GM19455 (cell line): ENCODE data around the gene MAN1B1.
"Not testable (repeated sequence)": the region's sequence is repeated elsewhere in the genome, so short reads cannot be mapped to it uniquely, and the experiment has no call there.

Experiments
- ATAC-seq: cut with Tn5 transposase; IDR thresholded peaks from one replicate; pipeline ENCODE4 v1.9.1; 2021; ENCODE audit not compliant: unreplicated experiment

Gene MAN1B1

DNA sequence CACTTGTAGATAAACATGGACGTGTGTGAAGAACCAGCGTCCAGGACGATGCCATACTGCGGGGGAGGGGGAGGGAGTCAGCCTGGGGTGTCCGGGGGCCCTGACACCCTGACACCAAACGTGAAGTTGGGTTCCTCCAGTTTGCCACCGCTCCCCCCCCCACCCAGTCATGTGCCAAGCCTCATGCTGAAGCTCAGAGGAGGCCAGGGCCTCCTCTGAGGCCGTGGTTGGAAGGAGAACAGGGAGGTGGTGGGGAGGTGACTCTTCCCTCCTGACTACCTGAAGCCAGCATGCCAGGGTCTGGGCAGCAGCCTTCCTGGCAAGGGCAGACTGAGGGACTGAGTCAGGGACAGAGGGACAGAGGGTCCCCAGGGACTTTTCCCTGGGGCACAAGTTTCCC lies 34.5 kb upstream of the MAN1B1 start:
- no peak for ATAC-seq

DNA sequence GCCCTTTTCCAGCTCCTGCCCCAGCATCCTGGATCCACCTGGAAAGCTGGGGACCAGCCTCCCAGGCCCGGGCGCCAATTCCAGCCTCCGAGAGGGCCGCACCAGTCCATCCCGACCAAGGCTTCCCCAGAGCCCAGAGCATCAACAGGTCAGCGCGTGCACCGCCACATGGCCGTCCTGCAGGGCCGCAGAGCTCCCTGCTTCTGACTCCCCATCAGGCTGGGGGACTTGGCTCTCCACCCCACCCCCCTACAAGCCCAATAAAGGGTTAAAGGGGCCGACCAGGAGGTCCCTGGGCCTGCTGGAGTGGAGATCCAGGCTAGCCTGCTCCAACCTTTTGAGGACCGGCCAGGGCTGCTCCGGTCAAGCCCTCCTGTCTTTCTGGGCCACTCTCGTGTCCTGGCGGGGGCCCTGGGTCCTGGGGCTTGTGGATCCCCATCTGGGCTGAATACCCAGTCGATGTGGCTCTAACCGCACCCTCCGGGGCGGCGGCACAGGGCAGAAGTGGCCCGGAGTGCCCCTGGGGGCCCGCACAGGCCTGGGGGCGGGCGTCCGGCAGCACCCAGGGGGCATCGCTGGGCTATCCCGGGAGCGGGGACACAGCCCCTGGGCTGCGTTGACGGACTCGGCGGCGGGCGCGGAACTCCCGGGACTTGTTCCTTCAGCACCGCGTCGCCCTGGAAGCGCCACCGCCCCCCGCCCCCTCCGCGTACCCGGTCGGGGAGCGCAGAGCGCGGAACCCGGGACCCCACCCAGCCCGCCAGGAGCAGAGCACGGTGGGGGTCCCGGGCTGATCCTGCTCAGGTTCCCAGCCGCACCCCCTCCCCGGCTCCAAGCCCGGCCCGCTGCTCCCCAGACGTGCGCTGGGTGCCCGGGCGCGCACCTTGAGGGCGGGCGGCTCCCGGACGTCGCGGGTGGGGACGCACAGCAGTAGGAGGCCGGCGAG lies 33.5 kb upstream of the MAN1B1 start:
- ATAC-seq, result no peak

DNA sequence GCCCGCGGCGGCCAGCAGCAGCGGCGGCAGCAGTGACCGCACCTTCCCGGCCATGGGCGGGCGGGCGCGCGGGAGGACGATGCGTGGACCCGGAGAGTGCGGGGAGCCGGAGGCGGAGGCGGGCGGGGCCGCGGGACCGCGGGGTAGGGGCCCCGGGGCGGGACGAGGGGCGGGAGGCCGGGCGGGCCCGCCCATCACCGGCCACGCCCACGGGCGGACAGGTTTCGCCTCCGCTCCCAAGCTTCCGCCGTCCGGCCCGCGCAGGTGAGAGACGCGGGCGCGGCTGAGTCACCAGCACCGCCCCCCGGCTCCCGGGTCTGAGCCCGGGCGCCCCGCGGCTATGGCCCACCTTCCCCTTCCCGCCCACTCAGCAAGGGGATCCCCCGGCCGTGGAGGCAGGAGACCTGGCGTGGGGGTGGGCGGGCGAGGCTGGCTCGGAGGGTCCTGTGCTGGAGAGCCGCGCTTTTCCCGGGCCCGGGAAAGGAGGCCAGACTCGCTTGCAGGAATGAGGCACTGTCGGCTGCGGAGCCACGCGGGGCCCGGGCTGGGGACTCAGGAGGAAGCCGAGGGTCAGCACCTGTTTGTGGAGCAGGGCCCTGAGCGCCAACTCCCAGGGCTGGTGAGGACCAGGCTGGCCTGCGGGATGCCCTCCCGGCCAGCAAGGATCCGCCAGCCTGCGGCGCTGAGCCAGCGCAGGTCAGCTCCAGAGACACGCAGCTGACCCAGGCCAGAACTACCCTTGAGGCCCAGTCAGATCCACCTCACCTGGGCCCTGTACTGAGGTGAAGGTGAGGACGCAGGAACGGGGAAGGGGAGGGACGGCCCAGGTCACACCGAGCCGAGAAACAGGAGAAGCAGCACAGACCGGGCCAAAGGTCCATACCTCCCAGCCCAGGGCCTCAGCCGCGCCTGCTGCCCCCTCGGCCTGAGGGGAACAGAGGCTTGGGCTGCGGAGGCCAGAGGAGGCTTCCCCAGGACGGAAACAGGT lies 32.5 kb upstream of the MAN1B1 start, which contains the start of gene ENTPD2:
TSS of gene ENTPD2 (minus strand) at position 118 of the 988 bp plus-strand sequence. CDS start at position 54, 64 bp downstream.
- no peak for ATAC-seq

DNA sequence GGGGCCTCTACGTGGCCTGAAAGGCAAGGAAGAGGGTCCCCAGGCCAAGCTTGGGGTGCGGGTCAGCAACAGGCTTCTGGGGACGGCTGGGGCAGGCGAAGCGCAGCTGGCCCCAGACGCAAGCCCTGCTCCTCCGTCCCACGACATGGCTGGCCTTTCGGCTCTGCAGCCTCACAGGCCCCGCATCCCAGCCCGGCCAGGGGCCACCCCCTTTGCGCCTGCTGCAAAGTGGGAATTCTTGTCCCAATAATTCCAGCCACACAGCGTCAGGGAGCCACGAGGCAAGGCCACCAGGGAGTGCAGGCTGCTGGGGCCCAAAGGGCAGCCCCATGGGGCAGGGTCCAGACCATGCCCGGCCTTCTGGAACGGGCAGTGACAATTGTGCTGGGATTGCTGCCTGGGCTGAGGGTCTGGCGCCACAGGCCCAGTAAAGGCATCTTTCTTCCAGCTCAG lies 31.8 kb upstream of the MAN1B1 start:
- ATAC-seq, result no peak

DNA sequence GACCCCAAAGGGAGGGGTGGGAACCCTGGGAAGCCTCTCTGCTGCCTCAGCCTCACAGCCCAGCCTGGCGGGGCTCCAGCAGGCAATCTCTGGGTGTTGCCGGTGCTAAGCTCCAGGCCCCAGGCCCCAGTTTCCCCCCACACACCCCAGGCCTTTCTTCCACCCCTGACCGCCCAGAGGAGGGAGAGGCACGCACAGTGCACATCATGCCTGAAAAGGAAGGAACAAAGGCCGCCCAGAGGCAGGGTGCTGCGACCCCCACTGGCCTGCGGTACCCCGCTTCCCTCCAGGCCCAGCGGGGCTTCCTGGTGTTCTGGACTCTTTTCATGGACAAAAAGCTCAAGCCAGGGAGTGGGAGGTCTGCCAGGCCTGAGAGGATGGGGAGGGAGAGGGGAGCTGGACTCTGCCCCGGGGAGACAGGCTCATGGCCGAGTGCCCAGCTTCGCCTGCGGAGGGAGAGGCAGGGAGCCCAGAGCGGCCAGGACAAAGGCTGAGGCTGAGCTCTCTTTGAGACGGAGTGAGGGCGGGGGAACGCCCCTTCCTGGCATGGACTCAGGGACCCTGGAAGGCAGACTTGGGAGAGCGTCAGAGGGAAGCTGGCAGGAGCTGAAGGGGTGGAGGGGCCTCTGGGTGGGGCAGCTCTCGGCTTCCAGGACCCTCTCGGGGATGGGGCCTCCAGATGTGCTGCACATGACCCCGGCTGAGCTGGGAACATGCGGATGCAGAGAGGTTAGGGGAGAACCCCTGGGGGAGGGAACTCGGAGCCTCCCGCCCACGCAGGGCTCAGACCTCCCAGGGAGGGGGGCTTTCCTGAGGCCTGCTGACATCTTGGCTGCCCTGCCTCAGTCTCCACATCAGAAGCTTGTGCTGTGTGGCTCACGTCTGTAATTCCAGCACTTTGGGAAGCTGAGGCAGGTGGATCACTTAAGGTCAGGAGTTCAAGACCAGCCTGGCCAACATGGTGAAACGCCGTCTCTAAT lies 31.1 kb upstream of the MAN1B1 start:
- ATAC-seq, result no peak

DNA sequence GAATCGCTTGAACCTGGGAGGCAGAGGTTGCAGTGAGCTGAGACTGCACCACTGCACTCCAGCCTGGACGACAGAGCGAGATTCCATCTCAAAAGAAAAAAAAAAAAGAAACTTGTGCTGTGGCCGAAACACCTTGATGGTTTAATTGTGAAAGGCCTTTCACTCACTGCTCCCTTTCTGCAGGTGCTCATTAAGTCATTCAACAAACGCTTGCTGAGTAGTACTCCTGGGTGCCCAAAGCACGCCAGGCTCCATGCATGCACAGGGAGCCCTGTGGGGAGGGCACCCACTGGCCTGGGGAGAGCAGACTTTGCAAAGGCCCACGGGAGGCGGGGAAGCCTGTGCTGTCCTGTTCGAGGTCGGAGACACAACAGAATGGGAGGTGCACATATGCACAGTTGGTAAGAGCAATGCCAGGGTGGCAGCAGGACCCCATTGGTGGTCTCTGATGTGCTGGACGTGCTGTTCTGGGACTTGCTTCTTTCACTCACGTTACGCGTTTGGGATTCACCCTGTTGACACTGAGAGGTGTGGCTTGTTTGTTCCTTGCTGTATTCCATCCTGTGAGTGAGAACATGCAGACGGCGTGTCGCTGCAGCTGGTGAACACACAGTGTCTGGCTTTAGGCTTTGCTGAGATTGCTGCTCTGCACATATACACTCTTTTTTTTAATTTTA lies 29.9 kb upstream of the MAN1B1 start:
- no peak for ATAC-seq

DNA sequence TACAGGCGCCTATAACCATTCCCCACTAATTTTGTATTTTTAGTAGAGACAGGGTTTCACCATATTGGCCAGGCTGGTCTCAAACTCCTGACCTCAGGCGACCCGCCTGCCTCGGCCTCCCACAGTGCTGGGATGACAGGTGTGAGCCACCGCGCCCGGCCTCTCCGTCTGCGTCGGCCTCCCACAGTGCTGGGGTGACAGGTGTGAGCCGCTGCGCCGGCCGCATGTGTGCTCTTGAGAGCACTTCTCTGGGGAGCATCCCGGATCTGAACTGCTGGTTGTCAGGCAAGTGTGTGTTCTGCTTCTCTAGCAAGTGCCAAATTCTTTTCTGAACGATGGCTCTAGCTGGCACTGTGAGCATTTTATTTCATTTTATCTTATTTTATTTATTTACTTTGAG lies 29.2 kb upstream of the MAN1B1 start:
- ATAC-seq, result no peak

DNA sequence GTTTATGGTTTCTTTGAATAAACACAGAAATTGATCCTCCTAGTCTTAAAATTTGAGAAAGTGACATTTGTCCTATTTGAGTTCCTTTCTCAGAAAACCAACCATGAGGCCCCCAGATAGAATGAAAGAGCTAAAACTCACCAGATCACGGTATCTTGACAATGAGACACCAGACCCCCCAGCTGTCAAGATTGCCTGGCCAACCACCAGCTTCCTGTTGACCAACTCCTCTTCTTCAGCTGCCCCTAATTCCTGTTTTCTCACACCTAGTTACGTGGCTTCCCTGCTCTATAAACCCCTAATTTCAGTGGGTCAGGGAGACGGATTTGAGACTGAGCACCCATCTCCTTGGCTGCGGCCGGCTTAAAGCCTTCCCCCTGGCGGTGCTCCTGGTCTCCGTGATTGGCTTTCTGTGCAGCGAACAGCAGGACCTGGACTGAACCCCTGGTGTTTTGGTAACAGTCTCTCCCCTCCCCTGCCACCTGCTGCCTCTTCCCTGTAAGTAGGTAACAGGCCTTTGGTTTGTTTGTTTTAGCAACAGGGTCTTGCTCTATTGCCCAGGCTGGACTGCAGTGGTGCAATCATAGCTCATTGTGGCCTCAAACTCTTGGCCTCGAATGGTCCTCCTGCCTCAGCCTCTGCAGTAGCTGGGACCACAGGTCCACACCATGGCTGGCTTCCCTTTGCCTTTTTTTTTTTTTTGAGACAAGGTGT lies 28.1 kb upstream of the MAN1B1 start:
- ATAC-seq, result no peak

DNA sequence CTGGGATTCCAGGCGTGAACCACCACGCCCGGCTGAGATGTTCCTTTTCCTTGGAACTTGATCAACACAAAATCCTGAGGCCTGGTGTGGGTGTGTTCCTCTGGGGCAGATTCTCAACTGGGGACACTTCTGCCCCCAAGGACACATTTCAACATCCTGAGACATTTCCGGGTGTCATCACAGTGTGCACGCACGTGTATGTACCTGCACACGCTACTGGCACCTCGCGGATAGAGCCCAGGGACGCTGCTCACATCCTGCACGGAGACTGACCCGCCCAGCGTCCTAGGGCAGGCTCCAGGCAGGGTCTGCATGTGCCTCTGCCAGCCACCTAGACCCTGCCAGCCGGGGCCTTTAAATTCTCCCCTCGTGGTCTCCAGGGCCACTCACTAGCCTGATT lies 24.4 kb upstream of the MAN1B1 start:
- no peak for ATAC-seq

DNA sequence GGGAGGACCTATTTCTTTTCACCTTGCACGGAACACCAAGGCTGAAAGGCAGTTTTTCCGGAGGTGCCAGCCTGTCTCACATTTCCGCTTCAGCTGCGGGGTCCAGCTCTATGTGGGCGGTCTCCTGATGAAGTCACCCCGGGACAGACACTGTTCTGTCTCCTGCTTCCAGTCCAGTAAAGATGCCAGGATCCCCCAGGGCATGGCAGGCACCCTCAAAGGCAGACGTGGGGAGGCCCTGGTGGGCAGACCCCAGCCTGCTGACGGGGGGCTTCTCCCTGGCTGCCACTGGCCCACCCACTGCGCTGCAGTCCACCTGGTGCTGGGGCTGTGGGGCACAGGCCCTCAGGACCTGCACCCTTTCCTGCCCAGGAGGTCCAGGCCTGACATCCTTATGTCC lies 24.0 kb upstream of the MAN1B1 start:
- not testable (repeated sequence) for ATAC-seq

DNA sequence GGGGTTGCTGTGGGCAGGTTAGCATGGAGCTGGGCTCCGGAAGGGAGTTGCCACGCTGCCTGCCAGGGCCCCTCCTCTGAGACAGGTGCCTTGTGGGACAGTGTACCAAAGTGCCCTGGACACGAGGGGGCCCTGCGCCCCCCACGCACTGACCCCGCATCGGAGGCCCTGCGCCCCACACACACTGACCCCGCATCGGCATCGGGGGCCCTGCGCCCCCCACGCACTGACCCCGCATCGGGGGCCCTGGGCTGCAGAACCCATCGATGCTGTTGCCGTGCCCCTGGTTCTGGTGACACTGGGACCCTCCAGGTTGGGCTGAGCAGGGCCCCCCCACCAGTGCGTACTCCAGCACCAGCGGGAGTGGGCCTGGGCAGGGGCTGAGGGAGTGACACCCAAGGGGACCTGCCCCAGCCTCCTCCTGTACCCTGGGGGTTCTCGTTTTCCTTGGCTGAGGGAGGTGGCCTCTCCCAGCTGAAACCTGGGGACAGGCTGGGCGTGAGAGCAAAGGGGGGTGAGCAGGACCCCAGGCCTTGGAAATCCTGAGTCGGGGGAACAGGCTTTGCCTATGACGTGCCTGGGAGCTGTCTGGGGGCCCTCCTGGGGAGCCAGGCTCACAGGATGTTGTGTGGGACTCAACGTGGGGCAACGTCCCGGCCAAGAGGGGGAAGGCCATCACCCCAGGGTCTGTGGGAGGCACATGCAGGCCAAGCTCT lies 23.3 kb upstream of the MAN1B1 start:
- no peak for ATAC-seq

DNA sequence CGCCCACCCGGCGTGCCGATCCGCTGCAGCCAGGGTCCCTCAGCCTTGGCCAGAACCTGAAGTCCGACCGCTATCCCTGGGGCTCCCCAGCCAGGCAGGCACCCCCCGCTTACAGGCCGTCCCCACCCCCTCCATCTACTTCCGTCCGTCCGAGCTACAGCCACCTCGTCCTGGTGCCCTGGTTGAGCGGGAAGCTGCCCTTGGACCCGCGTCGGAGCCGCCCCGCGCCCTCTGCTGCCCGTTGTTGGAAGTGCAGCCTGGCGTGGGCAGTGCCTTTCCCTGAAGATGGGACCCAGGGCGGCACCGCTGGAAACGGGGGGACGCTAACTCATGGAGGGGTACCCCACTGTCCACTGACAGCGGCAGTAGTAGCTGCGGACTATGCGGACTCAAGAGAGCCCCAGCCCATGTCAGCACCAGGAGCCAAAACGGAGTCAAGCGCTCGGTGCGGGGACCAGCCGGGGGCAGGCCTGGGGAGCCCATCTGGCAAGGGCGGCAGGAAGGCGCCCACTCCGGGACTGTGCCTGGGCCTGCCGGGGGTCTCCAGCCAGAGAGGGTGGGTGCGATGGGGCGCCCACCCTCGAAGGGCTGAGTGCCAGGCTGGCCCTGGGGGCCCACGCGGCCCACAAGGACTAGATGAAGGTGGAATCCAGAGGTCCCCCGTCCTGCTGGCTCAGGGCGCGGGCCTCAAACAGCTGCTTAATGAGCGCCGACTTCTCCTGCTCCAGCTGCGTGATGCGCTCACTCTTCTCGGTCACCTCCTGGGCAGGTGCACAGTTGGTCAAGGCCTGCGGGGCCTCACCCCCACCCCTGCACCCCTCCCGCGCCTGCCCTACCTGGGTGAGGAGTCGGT lies 22.5 kb upstream of the MAN1B1 start:
- ATAC-seq, result no peak

DNA sequence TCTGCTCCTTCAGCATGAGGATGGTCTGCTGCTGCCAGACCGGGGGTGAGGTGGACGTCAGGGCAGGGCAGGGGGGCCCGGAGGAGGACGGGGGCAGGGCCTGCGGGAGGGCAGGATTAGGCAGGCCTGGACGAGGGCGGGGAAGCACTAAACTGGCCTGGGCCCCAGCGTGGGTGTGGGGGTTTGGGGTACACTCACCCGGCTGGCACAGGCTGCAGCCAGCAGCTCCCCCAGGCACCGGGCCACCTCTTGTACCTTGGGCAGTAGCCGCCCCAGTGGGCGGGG lies 22.0 kb upstream of the MAN1B1 start:
- ATAC-seq, result no peak

DNA sequence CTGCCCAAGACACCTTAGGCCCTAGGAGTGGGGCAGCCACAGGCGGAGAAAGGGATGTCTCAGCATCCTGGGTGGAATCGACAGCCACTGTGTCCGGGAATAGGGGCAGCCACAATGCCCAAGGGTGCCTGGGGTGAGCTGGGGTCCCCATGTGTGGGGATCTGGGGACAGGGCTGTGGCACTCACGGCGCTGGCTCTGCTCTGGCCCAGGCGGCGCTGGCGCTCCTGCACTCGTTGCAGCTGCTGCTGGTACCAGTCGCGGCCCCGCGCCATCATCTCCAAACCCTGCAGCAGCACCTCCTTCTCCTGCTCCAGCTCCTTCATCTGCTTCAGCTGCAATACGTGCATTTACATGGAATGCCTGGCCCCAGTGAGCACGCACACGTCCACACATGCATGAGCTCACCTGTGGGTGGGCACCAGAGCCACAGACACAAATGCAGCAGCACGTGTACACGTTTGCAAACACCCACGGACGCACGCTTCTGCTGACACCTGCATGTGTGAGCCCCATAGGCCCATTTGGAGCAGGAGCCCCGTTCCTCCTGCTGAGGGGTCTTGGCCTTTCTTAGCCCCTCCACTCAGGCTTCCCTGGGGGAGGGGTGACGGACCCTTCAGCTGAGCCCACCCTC lies 21.3 kb upstream of the MAN1B1 start:
- ATAC-seq, result no peak

DNA sequence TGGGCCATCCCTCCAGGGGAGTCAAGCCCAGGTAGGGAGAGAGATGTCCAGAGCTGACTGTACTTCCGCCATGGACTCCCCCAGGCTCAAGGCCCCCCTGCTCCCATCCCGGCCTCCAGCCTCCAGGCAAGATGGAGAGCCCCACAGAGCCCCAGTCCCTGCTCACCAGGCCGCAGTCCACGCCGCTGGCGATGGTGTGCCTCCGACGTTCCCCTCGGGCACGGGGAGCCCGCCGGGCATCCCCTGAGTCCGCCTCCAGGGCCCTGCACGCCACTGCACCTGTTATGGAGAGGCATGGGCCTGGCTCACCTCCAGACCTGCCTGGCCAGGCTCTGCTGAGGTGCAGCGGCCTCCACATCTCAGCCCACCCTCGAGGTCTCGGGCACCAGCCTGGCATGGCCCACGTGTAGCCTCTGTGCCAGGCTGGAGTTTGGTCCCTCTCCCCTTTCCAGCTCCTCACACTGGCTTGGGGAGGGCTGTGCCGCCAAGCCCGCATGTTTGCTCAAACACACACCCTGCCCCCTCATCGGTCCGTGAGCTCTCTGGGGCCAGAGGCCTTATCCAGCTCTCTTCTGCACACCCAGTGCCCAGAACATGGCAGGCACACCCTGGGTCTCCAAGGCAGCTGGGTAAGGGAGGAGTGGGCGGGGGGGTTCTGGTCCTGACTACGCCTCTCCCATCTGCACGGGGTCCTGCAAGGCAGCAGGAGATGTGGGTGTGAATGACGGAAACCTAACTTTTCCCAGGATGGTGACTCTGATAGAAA lies 20.5 kb upstream of the MAN1B1 start:
- no peak for ATAC-seq

DNA sequence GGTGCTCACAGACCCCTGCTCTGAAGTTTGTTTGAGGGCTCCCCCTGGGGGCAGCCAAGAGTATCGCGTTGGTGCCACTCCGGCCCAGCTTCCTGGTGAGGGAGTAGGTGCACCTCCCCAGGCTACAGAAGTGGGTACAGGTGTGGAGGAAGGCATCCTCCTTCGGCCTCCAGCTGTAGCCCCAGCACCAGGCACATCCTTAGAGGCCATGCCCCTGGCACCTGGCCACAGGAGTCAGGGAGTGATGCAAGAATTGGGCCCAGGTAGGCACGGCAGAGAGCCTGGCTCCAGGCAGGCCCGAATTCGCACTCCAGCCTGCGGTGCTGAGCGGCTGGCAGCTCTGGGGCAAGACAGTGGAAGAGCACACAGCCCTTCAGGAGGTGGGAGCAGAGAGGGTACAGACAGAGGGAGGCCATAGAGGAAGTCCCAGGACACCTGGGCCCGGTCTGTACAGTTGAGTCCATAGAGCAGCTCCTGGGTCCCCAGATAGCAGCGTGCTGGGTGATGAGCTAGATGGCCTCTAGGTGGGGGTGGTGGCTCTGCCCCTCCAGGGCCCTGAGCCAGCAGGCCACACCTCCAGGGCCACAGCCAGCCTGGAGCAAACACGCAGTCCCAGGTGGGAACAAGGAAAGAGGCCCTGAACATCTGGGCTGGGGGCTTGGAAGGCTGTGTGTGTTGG lies 18.8 kb upstream of the MAN1B1 start:
- ATAC-seq, result no peak
